Measurements from ENCODE around the gene GANAB. TPM values are rescaled to one million over a fixed set of nuclear protein-coding genes. Genes with fewer than 3 reads are reported as not detected.

The GANAB gene
- total and polyA plus RNA-seq, 2 of the 13 experiments (the other 11 are each of a cell fraction or from before 2014, with no cell fraction given): 99.5 to 234 TPM

DNA sequence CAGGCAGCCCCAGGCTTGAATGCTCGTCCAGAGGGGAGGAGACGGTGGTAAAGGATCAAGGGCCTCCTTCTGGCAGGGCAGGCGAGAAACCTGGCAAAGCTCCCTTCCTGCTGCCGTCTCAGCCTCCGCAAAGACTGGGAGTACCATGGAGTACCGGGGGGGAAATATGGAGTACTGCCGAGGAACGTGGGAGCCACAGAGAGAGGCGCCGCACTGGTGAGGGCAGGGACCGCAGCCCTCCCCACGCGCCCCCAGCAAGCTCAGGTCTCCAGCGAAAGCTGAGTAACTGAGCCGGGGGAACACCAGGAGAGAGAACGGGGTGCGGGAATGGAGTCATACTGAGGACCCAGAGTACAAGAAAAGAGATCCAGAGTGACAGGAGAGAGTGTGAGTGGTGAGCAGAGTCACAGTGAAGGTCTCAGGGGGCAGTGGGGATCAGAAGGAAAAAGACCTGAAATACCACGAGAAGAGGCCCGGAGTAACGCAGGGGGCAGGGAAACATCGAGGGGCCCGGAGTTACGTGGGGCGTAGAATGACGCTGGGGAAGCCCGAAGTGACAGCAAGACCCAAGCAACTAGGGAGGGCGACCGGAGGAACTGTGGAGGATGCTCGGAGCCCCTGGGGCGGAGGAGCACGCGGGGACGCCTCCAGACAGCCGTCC lies 34.6 kb downstream of the GANAB start (continued):
- TF ChIP-seq CTCF (CRISPR knock-in tag; IDR thresholded peaks at IDR 0.05) (peak; percentile 29), ZMYM3 (CRISPR knock-in tag; IDR thresholded peaks at IDR 0.05) (peak; percentile 82), HDAC1 (CRISPR knock-in tag; IDR thresholded peaks at IDR 0.05) (0 out of 2 replicates have a peak, but pooled peaks have one; percentile 30), SPEN (CRISPR knock-in tag; IDR thresholded peaks at IDR 0.05; ENCODE audit: low read depth) (0 out of 2 replicates have a peak, but pooled peaks have one; percentile 20), MEIS1 (CRISPR knock-in tag; IDR thresholded peaks at IDR 0.05; ENCODE audit: borderline replicate concordance) (0 out of 2 replicates have a peak, but pooled peaks have one; percentile 48), ZEB1 (IDR thresholded peaks at IDR 0.05; ENCODE audit: insufficient replicate concordance, low read depth) (no peak), PRDM10 (CRISPR knock-in tag; IDR thresholded peaks at IDR 0.05; ENCODE audit: low read depth) (0 out of 2 replicates have a peak, but pooled peaks have one; percentile 20), ZFX (CRISPR knock-in tag; IDR thresholded peaks at IDR 0.05; ENCODE audit: low read depth) (peak; percentile 57; the same call in 1 of the 2 replicates), ZNF264 (CRISPR knock-in tag; IDR thresholded peaks at IDR 0.05) (no peak), TOPORS (CRISPR knock-in tag; IDR thresholded peaks at IDR 0.05) (0 out of 2 replicates have a peak, but pooled peaks have one; percentile 18), THAP11 (CRISPR knock-in tag; IDR thresholded peaks at IDR 0.05) (0 out of 2 replicates have a peak, but pooled peaks have one; percentile 1), CHD2 (IDR thresholded peaks at IDR 0.05; ENCODE audit: low read depth, low read length) (peak; percentile 68), IRF2 (CRISPR knock-in tag; IDR thresholded peaks at IDR 0.05) (peak; percentile 47; the same call in 1 of the 2 replicates), LCORL (IDR thresholded peaks at IDR 0.05) (no peak), LCORL (CRISPR knock-in tag; IDR thresholded peaks at IDR 0.05) (peak; percentile 27; the same call in 1 of the 2 replicates), ZSCAN29 (CRISPR knock-in tag; conservative IDR thresholded peaks at IDR 0.05) (0 out of 2 replicates have a peak, but pooled peaks have one; percentile 20), ZNF777 (CRISPR knock-in tag; IDR thresholded peaks at IDR 0.05) (no peak), ZNF256 (CRISPR knock-in tag; conservative IDR thresholded peaks at IDR 0.05) (no peak)
- TF ChIP-seq, protein P1, sequence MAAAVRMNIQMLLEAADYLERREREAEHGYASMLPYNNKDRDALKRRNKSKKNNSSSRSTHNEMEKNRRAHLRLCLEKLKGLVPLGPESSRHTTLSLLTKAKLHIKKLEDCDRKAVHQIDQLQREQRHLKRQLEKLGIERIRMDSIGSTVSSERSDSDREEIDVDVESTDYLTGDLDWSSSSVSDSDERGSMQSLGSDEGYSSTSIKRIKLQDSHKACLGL (CRISPR knock-in tag; IDR thresholded peaks at IDR 0.05): 0 out of 2 replicates have a peak, but pooled peaks have one; percentile 10
- TF ChIP-seq, protein P2, sequence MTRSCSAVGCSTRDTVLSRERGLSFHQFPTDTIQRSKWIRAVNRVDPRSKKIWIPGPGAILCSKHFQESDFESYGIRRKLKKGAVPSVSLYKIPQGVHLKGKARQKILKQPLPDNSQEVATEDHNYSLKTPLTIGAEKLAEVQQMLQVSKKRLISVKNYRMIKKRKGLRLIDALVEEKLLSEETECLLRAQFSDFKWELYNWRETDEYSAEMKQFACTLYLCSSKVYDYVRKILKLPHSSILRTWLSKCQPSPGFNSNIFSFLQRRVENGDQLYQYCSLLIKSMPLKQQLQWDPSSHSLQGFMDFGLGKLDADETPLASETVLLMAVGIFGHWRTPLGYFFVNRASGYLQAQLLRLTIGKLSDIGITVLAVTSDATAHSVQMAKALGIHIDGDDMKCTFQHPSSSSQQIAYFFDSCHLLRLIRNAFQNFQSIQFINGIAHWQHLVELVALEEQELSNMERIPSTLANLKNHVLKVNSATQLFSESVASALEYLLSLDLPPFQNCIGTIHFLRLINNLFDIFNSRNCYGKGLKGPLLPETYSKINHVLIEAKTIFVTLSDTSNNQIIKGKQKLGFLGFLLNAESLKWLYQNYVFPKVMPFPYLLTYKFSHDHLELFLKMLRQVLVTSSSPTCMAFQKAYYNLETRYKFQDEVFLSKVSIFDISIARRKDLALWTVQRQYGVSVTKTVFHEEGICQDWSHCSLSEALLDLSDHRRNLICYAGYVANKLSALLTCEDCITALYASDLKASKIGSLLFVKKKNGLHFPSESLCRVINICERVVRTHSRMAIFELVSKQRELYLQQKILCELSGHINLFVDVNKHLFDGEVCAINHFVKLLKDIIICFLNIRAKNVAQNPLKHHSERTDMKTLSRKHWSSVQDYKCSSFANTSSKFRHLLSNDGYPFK (CRISPR knock-in tag; IDR thresholded peaks at IDR 0.05; ENCODE audit: borderline replicate concordance): peak; percentile 43; the same call in 1 of the 2 replicates
